ENCODE data around the gene EPB41L2. TPM values are rescaled to one million over a fixed set of nuclear protein-coding genes. Genes with fewer than 3 reads are reported as not detected.

The EPB41L2 gene
- total RNA-seq, 1 experiment from 2014 or later: 181 TPM

GRCh38 chr6:130907687-130908086 lies 155.4 kb downstream of the EPB41L2 start:
- CTCF ChIA-PET: no interaction called here
- TF ChIP-seq EZH2 (IDR thresholded peaks at IDR 0.05; ENCODE audit: borderline replicate concordance, low read depth, low read length, poor library complexity, severe bottlenecking) (no peak), CTCF (conservative IDR thresholded peaks at IDR 0.05; ENCODE audit: low read depth, low read length) (no peak)
- POLR2A ChIA-PET (ENCODE audit: low non-redundant PET): no interaction called here
- Histone ChIP-seq H3K4me3 (ENCODE audit: low read depth, low read length, poor library complexity, severe bottlenecking) (no peak overlapping the region), H3K27me3 (replicated peaks; ENCODE audit: insufficient read depth, low read depth, low read length, poor library complexity) (no peaks in the 10 kb centered on the region), H3K9me3 (ENCODE audit: low read depth, low read length, poor library complexity, severe bottlenecking) (peaks cover 3% of the 10 kb centered on the region), H3K4me1 (ENCODE audit: insufficient read depth, low read length, poor library complexity, severe bottlenecking) (no peaks in the 10 kb centered on the region), H3K27ac (ENCODE audit: low read depth, low read length, poor library complexity, severe bottlenecking) (no peak overlapping the region), H3K36me3 (ENCODE audit: insufficient read depth, low read length, poor library complexity, severe bottlenecking) (no peaks in the 10 kb centered on the region)
- DNase-seq (ENCODE audit: low spot score): no peak
- no TSS peak for BruUV-seq (replicated peaks)
- intact Hi-C loops (cut with micrococcal nuclease; ENCODE audit: unreplicated experiment): no loop called here

- DNase-seq (ENCODE audit: low spot score): no peak
- H3K36me3 ChIP-seq (ENCODE audit: insufficient read depth, low read length, poor library complexity, severe bottlenecking): no peaks in the 10 kb centered on the region
- no peaks in the 10 kb centered on the region for H3K4me1 ChIP-seq (ENCODE audit: insufficient read depth, low read length, poor library complexity, severe bottlenecking)
- no peak overlapping the region for H3K4me3 ChIP-seq (ENCODE audit: low read depth, low read length, poor library complexity, severe bottlenecking)
- POLR2A ChIA-PET (ENCODE audit: low non-redundant PET): no interaction called here
- intact Hi-C loops (cut with micrococcal nuclease; ENCODE audit: unreplicated experiment): no loop called here
- H3K27ac ChIP-seq (ENCODE audit: low read depth, low read length, poor library complexity, severe bottlenecking): no peak overlapping the region
- CTCF ChIA-PET: no interaction called here
- no peaks in the 10 kb centered on the region for H3K27me3 ChIP-seq (replicated peaks; ENCODE audit: insufficient read depth, low read depth, low read length, poor library complexity)
- TF ChIP-seq CTCF (conservative IDR thresholded peaks at IDR 0.05; ENCODE audit: low read depth, low read length) (no peak), EZH2 (IDR thresholded peaks at IDR 0.05; ENCODE audit: borderline replicate concordance, low read depth, low read length, poor library complexity, severe bottlenecking) (no peak)
- BruUV-seq (replicated peaks): no TSS peak
- H3K9me3 ChIP-seq (ENCODE audit: low read depth, low read length, poor library complexity, severe bottlenecking): peaks cover 3% of the 10 kb centered on the region
These were observed 156.2 kb downstream of the EPB41L2 start for GRCh38 chr6:130906736-130907381.

- TF ChIP-seq CTCF (conservative IDR thresholded peaks at IDR 0.05; ENCODE audit: low read depth, low read length): no peak
- intact Hi-C loops (cut with micrococcal nuclease; ENCODE audit: unreplicated experiment): no loop called here
- CTCF ChIA-PET: no interaction called here
- DNase-seq (ENCODE audit: low spot score): no peak
- no peaks in the 10 kb centered on the region for H3K4me1 ChIP-seq (ENCODE audit: insufficient read depth, low read length, poor library complexity, severe bottlenecking)
- BruUV-seq (replicated peaks): no TSS peak
- H3K27ac ChIP-seq (ENCODE audit: low read depth, low read length, poor library complexity, severe bottlenecking): no peak overlapping the region
- H3K36me3 ChIP-seq (ENCODE audit: insufficient read depth, low read length, poor library complexity, severe bottlenecking): peaks cover 17% of the 10 kb centered on the region
- H3K27me3 ChIP-seq (replicated peaks; ENCODE audit: insufficient read depth, low read depth, low read length, poor library complexity): no peaks in the 10 kb centered on the region
- H3K4me3 ChIP-seq (ENCODE audit: low read depth, low read length, poor library complexity, severe bottlenecking): no peak overlapping the region
- POLR2A ChIA-PET (ENCODE audit: low non-redundant PET): no interaction called here
- H3K9me3 ChIP-seq (ENCODE audit: low read depth, low read length, poor library complexity, severe bottlenecking): no peaks in the 10 kb centered on the region
These were observed 159.4 kb downstream of the EPB41L2 start for GRCh38 chr6:130903602-130904001.
